HL-60 (cell line): ENCODE data around the gene BTBD17.
A peak's percentile ranks its signal among the peaks of the same experiment; 100 is the strongest.

ENCODE experiments used
- DNase-seq, 2 experiments: peaks; one replicate each; pipeline ENCODE4 v3.0.0-alpha.2; 2010 to 2020; ENCODE audit warnings: low read depth in 1 of 2, low spot score in 1 of 2
- H3K27ac ChIP-seq: fragments of 250-450 bp; sonication (Bioruptor Pico); replicated peaks from 2 replicates; pipeline ENCODE4 v1.5.1; 2020; ENCODE audit warnings: mild to moderate bottlenecking, moderate library complexity
- H3K27me3 ChIP-seq: fragments of 250-450 bp; sonication (Bioruptor Pico); 2 replicates; pipeline ENCODE4 v1.5.1; 2021; ENCODE audit warnings: mild to moderate bottlenecking, moderate library complexity; ENCODE audit not compliant: insufficient read depth, poor library complexity, severe bottlenecking
- H3K4me3 ChIP-seq: replicated peaks from 2 replicates; pipeline ENCODE4 v1.5.1; 2011; ENCODE audit warnings: mild to moderate bottlenecking, control low read depth, low read length; ENCODE audit not compliant: insufficient read depth
- GABPA ChIP-seq: IDR thresholded peaks from 2 replicates; pipeline ENCODE4 v1.6.1; 2012; ENCODE audit warnings: low read depth
- POLR2AphosphoS5 ChIP-seq: IDR thresholded peaks from 2 replicates; pipeline ENCODE4 v1.6.1; 2012; ENCODE audit warnings: low read depth
- SPI1 ChIP-seq: IDR thresholded peaks from 2 replicates; pipeline ENCODE4 v1.6.1; 2012; ENCODE audit warnings: low read depth, mild to moderate bottlenecking, borderline replicate concordance
- TF ChIP-seq, protein P1 (sequence below): IDR thresholded peaks from one replicate; pipeline ENCODE4 v1.5.1; 2011; ENCODE audit warnings: low read length, control low read depth, inconsistent platforms; ENCODE audit not compliant: insufficient read depth
- TF ChIP-seq, protein P2 (sequence below): IDR thresholded peaks from 2 replicates; pipeline ENCODE4 v1.6.1; 2012; ENCODE audit warnings: low read depth; ENCODE audit not compliant: insufficient replicate concordance

The BTBD17 gene

DNA sequence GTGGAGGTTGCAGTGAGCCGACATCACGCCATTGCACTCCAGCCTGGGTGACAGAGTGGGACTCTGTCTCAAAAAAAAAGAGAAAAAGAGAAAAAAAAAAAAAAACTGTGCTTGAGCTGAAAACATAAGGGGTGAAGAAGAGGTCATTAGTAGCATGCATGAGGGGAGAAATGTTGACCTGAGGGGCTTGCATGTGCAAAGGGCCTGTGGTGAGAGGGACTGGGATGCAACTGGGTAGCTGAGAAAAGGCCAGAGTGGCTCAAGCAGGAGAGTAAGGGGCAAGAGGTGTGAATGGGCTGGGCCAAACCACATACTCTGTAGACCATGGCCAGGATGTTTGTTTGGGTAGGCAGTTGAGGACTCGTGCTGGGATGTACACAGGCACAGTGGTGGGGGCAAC is 32.3 kb downstream of the BTBD17 start:
- Histone ChIP-seq H3K27me3 (peaks cover 31% of the 10 kb centered on the region), H3K27ac (no peak overlapping the region), H3K4me3 (no peak overlapping the region)
- no peak for TF ChIP-seq GABPA
- no peak for TF ChIP-seq POLR2AphosphoS5
- TF ChIP-seq SPI1, result no peak
- TF ChIP-seq, protein P1, sequence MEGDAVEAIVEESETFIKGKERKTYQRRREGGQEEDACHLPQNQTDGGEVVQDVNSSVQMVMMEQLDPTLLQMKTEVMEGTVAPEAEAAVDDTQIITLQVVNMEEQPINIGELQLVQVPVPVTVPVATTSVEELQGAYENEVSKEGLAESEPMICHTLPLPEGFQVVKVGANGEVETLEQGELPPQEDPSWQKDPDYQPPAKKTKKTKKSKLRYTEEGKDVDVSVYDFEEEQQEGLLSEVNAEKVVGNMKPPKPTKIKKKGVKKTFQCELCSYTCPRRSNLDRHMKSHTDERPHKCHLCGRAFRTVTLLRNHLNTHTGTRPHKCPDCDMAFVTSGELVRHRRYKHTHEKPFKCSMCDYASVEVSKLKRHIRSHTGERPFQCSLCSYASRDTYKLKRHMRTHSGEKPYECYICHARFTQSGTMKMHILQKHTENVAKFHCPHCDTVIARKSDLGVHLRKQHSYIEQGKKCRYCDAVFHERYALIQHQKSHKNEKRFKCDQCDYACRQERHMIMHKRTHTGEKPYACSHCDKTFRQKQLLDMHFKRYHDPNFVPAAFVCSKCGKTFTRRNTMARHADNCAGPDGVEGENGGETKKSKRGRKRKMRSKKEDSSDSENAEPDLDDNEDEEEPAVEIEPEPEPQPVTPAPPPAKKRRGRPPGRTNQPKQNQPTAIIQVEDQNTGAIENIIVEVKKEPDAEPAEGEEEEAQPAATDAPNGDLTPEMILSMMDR, result no peak
- TF ChIP-seq, protein P2, sequence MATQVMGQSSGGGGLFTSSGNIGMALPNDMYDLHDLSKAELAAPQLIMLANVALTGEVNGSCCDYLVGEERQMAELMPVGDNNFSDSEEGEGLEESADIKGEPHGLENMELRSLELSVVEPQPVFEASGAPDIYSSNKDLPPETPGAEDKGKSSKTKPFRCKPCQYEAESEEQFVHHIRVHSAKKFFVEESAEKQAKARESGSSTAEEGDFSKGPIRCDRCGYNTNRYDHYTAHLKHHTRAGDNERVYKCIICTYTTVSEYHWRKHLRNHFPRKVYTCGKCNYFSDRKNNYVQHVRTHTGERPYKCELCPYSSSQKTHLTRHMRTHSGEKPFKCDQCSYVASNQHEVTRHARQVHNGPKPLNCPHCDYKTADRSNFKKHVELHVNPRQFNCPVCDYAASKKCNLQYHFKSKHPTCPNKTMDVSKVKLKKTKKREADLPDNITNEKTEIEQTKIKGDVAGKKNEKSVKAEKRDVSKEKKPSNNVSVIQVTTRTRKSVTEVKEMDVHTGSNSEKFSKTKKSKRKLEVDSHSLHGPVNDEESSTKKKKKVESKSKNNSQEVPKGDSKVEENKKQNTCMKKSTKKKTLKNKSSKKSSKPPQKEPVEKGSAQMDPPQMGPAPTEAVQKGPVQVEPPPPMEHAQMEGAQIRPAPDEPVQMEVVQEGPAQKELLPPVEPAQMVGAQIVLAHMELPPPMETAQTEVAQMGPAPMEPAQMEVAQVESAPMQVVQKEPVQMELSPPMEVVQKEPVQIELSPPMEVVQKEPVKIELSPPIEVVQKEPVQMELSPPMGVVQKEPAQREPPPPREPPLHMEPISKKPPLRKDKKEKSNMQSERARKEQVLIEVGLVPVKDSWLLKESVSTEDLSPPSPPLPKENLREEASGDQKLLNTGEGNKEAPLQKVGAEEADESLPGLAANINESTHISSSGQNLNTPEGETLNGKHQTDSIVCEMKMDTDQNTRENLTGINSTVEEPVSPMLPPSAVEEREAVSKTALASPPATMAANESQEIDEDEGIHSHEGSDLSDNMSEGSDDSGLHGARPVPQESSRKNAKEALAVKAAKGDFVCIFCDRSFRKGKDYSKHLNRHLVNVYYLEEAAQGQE, result no peak
- no peak for DNase-seq

DNA sequence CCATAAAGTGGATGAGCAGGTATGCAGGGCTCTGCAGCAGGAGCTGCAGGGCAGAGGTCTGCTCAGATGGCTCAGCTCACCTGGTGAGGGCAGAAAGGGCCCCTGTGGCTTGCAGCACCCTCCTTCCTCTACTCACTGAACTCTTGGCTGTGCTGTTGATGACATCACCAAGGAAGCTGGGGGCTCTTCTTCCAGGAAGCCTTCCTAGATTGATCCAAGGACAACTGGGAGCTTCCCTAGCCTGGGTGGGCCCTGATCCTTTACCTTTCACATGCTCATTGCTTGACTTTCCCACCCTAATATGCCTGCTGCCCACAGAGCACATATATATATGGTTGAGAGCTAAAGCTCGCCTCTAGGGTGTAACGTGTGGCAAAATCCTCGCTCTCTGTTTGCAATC is 33.2 kb downstream of the BTBD17 start:
- TF ChIP-seq, protein P1, result no peak
- no peak for DNase-seq
- H3K4me3 ChIP-seq, result no peak overlapping the region
- no peak overlapping the region for H3K27ac ChIP-seq
- peaks cover 31% of the 10 kb centered on the region for H3K27me3 ChIP-seq

DNA sequence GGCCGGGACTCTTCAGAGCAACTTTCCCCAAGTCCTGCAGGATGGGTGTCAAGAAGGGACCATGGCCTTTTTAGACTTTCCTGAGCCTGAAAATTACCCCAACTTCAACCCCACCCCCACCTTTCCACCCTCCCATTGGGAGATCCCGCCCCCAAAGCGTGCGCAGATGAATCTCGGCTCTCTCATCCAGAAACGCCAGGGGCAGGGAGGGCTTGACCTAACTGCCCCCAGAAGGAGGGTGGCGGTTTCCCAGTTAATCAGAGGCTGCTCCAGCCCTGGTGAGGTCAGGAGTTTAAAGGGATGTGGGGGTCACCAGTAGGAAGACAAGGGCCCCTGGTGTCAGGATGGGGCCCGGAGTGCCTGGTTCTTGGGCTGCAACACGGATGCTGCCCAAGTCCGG is 35.2 kb downstream of the BTBD17 start:
- H3K27ac ChIP-seq, result no peak overlapping the region
- no peak overlapping the region for H3K4me3 ChIP-seq
- DNase-seq, result no peak
- peaks cover 37% of the 10 kb centered on the region for H3K27me3 ChIP-seq
- TF ChIP-seq, protein P2, result no peak
- TF ChIP-seq SPI1, result no peak
- no peak for TF ChIP-seq POLR2AphosphoS5
- TF ChIP-seq, protein P1, result no peak
- no peak for TF ChIP-seq GABPA

DNA sequence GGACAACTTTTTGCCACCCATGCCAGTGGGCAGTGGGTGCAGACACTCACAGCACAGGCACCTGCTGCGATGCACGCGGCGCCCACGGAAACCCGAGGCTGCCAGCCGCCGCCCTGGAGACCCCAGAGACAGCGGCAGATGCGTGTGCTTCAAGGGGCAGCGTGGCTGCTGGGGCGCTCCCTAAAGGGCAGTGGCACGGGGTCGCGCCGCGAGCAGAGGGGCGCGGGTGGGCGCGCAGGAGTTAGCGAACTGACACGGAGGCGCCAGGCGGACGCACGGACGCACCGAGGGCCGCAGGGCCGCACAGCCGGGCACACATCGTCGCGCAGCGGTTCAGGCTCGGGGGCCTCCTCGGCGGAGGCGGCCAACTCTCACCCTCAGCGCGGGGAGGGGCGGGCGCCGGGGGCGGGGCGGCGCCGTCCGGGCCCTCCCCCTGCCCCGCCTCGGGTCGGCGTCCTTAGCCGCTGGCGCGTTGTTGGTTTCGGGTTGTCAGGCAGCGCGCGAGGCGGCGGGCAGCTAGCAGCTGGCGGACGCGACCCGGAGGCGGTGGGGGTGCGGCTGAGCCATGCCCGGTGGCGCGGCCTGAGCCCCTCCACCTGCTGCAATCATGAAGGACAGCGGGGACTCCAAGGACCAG is 35.8 kb downstream of the BTBD17 start, which contains the start of gene KIF19:
Gene KIF19, plus strand, starts transcription at position 484 of the 637 bp plus-strand sequence. Its CDS starts 124 bp downstream, at position 608.
- no peak within 1 kb of the TSS for H3K4me3 ChIP-seq
- peaks cover 34% of the 10 kb centered on the region for H3K27me3 ChIP-seq
- H3K27ac ChIP-seq, result no peak within 1 kb of the TSS
- peak in 1 of 2 experiments; percentile 18 for DNase-seq
- TF ChIP-seq, protein P1, result no peak
- TF ChIP-seq SPI1 (no peak), POLR2AphosphoS5 (no peak), GABPA (no peak)
- TF ChIP-seq, protein P2, result no peak
